A549 (cell line): ENCODE data around the gene PKDCC.

Experiments used
- CEBPB ChIP-seq, 2 experiments: fragments of >200 bp in 1 of 2; sonication (Bioruptor Twin) in 1 of 2; formaldehyde crosslinking in 1 of 2; IDR thresholded peaks; 2 replicates each; pipeline ENCODE4 v1.6.1; 2012 to 2016
- CTCF ChIP-seq: fragments of >200 bp; sonication (Bioruptor Twin); formaldehyde crosslinking; IDR thresholded peaks from 3 replicates; pipeline ENCODE4 v1.5.1; 2016
- GATA3 ChIP-seq: IDR thresholded peaks from 2 replicates; pipeline ENCODE4 v1.6.1; 2012; ENCODE audit warnings: borderline replicate concordance
- HEYL ChIP-seq: fragments of 250-450 bp; sonication (Bioruptor Pico); IDR thresholded peaks from 2 replicates; pipeline ENCODE4 v1.8.0; 2021; ENCODE audit warnings: mild to moderate bottlenecking, moderate library complexity
- JUN ChIP-seq, 2 experiments: fragments of >200 bp; sonication (Bioruptor Twin); formaldehyde crosslinking; IDR thresholded peaks; 2 replicates in 1 of 2; 3 replicates in 1 of 2; pipeline ENCODE4 v1.6.1; 2016 to 2017
- PHF8 ChIP-seq: fragments of 200-600 bp; sonication (generic); IDR thresholded peaks from 2 replicates; pipeline ENCODE4 v1.6.1; 2016; ENCODE audit warnings: low read depth, mild to moderate bottlenecking, antibody characterized with exemption, moderate library complexity, borderline replicate concordance
- POLR2A ChIP-seq: IDR thresholded peaks from 2 replicates; pipeline ENCODE4 v1.6.1; 2012; ENCODE audit warnings: mild to moderate bottlenecking, low read length
- SMC3 ChIP-seq: fragments of >200 bp; sonication (Bioruptor Twin); formaldehyde crosslinking; IDR thresholded peaks from 3 replicates; pipeline ENCODE4 v1.6.1; 2018; ENCODE audit warnings: inconsistent platforms
- TP53 ChIP-seq: fragments of 250-450 bp; sonication (Bioruptor Pico); IDR thresholded peaks from 2 replicates; pipeline ENCODE4 v1.5.0; 2021; ENCODE audit warnings: mild to moderate bottlenecking, moderate library complexity

GRCh38 chr2:42057159-42057901 is 9.5 kb downstream of the PKDCC start:
- no peak for TF ChIP-seq POLR2A
- TF ChIP-seq PHF8: no peak
- TF ChIP-seq CTCF: no peak
- TF ChIP-seq GATA3: no peak
- TF ChIP-seq CEBPB (IDR thresholded peaks at IDR 0.05): no peak
- TF ChIP-seq SMC3: no peak
- no peak for TF ChIP-seq HEYL (CRISPR knock-in tag)
- TF ChIP-seq JUN (IDR thresholded peaks at IDR 0.05): no peak
- no peak for TF ChIP-seq TP53 (CRISPR knock-in tag)
